ENCODE data around the gene SRL. TPM values are rescaled to one million over a fixed set of nuclear protein-coding genes. Genes with fewer than 3 reads are reported as not detected.

The SRL gene
- total and polyA plus RNA-seq, 11 donors, result 218 to 760 (median 491) TPM

GRCh38 chr16:4200781-4201137 lies 41.1 kb downstream of the SRL start:
- Histone ChIP-seq H3K36me3 (peaks cover 0 to 80% (median 19%) of the 10 kb centered on the region in 9 donors), H3K4me1 (peaks cover 0 to 23% (median 6%) of the 10 kb centered on the region in 12 donors)
- intact Hi-C loops (cut with DNase I), result loop anchor here in 7 of 10 donors (1.0 to 10.0 kb wide), 10 partner anchors 37 to 204 kb away; partner anchors contain the start of gene SRL (in 1 of the 7)

GRCh38 chr16:4200000-4200780 lies 41.7 kb downstream of the SRL start:
- peak; percentile 52 to 75 (median 66) for TF ChIP-seq CTCF (IDR thresholded peaks at IDR 0.05)
- no peak for TF ChIP-seq POLR2A (IDR thresholded peaks at IDR 0.05)
- peak; percentile 60 to 80 (median 68) for ATAC-seq
- DNase-seq, result peak; percentile 48 to 82 (median 60)
- 40 to 45% (median 43%) methylated on average over 13 to 15 of the region's 15 CpGs for WGBS, 4 donors
- intact Hi-C loops (cut with DNase I), result loop anchor here in 8 of 10 donors (1.0 to 10.0 kb wide), 10 partner anchors 37 to 205 kb away; partner anchors contain the start of gene SRL (in 1 of the 8)
- peaks cover 0 to 18% (median 6%) of the 10 kb centered on the region in 12 donors for H3K4me1 ChIP-seq
- peak overlapping the region in 3 of 12 donors; percentile 4 to 17 (median 7) for H3K27ac ChIP-seq
- H3K9me3 ChIP-seq, result no peaks in the 10 kb centered on the region
- H3K27me3 ChIP-seq, result no peaks in the 10 kb centered on the region
- peaks cover 0 to 86% (median 19%) of the 10 kb centered on the region in 9 donors for H3K36me3 ChIP-seq
- H3K4me3 ChIP-seq, result no peak overlapping the region

More at GRCh38 chr16:4200781-4201137, 41.1 kb downstream of the SRL start:
- H3K9me3 ChIP-seq, result no peaks in the 10 kb centered on the region
- 77 to 91% (median 84%) methylated on average over 1 of the region's 1 CpG for WGBS, 4 donors
- DNase-seq, result no peak
- H3K4me3 ChIP-seq, result no peak overlapping the region
- peak overlapping the region in 3 of 12 donors; percentile 4 to 17 (median 7) for H3K27ac ChIP-seq
- TF ChIP-seq CTCF (IDR thresholded peaks at IDR 0.05), result no peak
- no peaks in the 10 kb centered on the region for H3K27me3 ChIP-seq
- no peak for ATAC-seq

GRCh38 chr16:4198816-4199215 lies 43.1 kb downstream of the SRL start:
- WGBS, 4 donors, result 67 to 84% (median 73%) methylated on average over 4 of the region's 4 CpGs
- DNase-seq, result peak in 2 of 5 donors; percentile 1
- H3K36me3 ChIP-seq, result peaks cover 0 to 91% (median 19%) of the 10 kb centered on the region in 9 donors

More at GRCh38 chr16:4198816-4199215, 43.1 kb downstream of the SRL start:
- peaks cover 0 to 17% (median 6%) of the 10 kb centered on the region in 12 donors for H3K4me1 ChIP-seq
- ATAC-seq, result no peak
- intact Hi-C loops (cut with DNase I), result loop anchor here in 1 of 10 donors (10.0 kb wide), 1 partner anchor 136 kb away; no protein-coding TSS in a partner anchor
- H3K4me3 ChIP-seq, result no peak overlapping the region
- no peak overlapping the region for H3K27ac ChIP-seq
- no peaks in the 10 kb centered on the region for H3K9me3 ChIP-seq
- TF ChIP-seq POLR2A (IDR thresholded peaks at IDR 0.05), result no peak
- TF ChIP-seq CTCF (IDR thresholded peaks at IDR 0.05), result no peak
- H3K27me3 ChIP-seq, result no peaks in the 10 kb centered on the region

Measured in heart left ventricle (tissue), 16 donors.